IMR-90 (cell line): ENCODE data around the gene KRT39. TPM values are rescaled to one million over a fixed set of nuclear protein-coding genes. Genes with fewer than 3 reads are reported as not detected.

Experiments
- ATAC-seq: fragments of 200-7000 bp; cut with Tn5 transposase; 2 replicates; pipeline ENCODE4 v1.9.1; 2020; ENCODE audit warnings: low read depth, mild to moderate bottlenecking, moderate library complexity
- BruUV-seq: library from RNA; stranded (reverse); fragments of 400-500 nt; replicated peaks from 2 replicates; lab custom pipeline; 2021; lab: Mats Ljungman, UMichigan
- CTCF ChIA-PET: fragments of 300-600 bp; formaldehyde crosslinking; extraction: SDS; loops from one replicate; lab custom pipeline; 2021; ENCODE audit warnings: antibody characterized with exemption; lab: Yijun Ruan, JAX
- POLR2A ChIA-PET: fragments of 300-600 bp; sonication (Branson Sonifier 250); formaldehyde crosslinking; loops from one replicate; lab custom pipeline; 2022; ENCODE audit warnings: antibody characterized with exemption; ENCODE audit not compliant: unreplicated experiment; lab: Charles Lee
- DNase-seq: peaks from one replicate; pipeline ENCODE4 v3.0.0; 2013
- H2AFZ ChIP-seq: replicated peaks from 2 replicates; pipeline ENCODE3; 2013; ENCODE audit warnings: low read length, mild to moderate bottlenecking; ENCODE audit not compliant: poor library complexity
- H2AK5ac ChIP-seq: 2 replicates; pipeline ENCODE4 v1.6.1; 2013; ENCODE audit warnings: low read depth, low read length, inconsistent platforms
- H2AK9ac ChIP-seq: replicated peaks from 2 replicates; pipeline ENCODE3; 2013; ENCODE audit warnings: mild to moderate bottlenecking, low read depth, low read length, moderate library complexity; ENCODE audit not compliant: poor library complexity
- H2BK120ac ChIP-seq: 2 replicates; pipeline ENCODE4 v1.6.1; 2013; ENCODE audit warnings: low read depth, low read length, inconsistent platforms
- H2BK15ac ChIP-seq: 3 replicates; pipeline ENCODE4 v1.6.1; 2013; ENCODE audit warnings: low read depth, low read length, inconsistent platforms
- H2BK20ac ChIP-seq: 2 replicates; pipeline ENCODE4 v1.6.1; 2013; ENCODE audit warnings: low read depth, mild to moderate bottlenecking, inconsistent platforms, low read length, moderate library complexity
- H2BK5ac ChIP-seq: 2 replicates; pipeline ENCODE4 v1.6.1; 2013; ENCODE audit warnings: mild to moderate bottlenecking, low read depth, low read length, inconsistent platforms; ENCODE audit not compliant: poor library complexity, severe bottlenecking
- H3K14ac ChIP-seq: replicated peaks from 2 replicates; pipeline ENCODE4 v1.6.1; 2013; ENCODE audit warnings: low read depth, low read length, inconsistent platforms
- H3K18ac ChIP-seq: 2 replicates; pipeline ENCODE4 v1.6.1; 2013; ENCODE audit warnings: low read depth, low read length, control low read depth
- H3K23ac ChIP-seq: 2 replicates; pipeline ENCODE4 v1.6.1; 2013; ENCODE audit warnings: low read depth, low read length, inconsistent platforms
- H3K27ac ChIP-seq: 2 replicates; pipeline ENCODE4 v1.5.1; 2013; ENCODE audit warnings: mild to moderate bottlenecking, control low read depth, low read length; ENCODE audit not compliant: insufficient read depth
- H3K27me3 ChIP-seq: 2 replicates; pipeline ENCODE4 v1.6.1; 2013; ENCODE audit warnings: low read length; ENCODE audit not compliant: control insufficient read depth, insufficient read depth
- H3K36me3 ChIP-seq: 2 replicates; pipeline ENCODE4 v1.6.1; 2013; ENCODE audit warnings: low read length, mixed read lengths; ENCODE audit not compliant: control insufficient read depth, insufficient read depth
- H3K4ac ChIP-seq: 2 replicates; pipeline ENCODE4 v1.6.1; 2013; ENCODE audit warnings: low read depth, low read length, inconsistent platforms
- H3K4me1 ChIP-seq: 2 replicates; pipeline ENCODE4 v1.6.1; 2013; ENCODE audit warnings: low read length, mixed read lengths; ENCODE audit not compliant: control insufficient read depth, insufficient read depth
- H3K4me2 ChIP-seq: 2 replicates; pipeline ENCODE4 v1.6.1; 2013; ENCODE audit warnings: low read depth, mild to moderate bottlenecking, control low read depth, low read length, moderate library complexity
- H3K4me3 ChIP-seq: 2 replicates; pipeline ENCODE4 v1.5.1; 2013; ENCODE audit warnings: low read depth, mild to moderate bottlenecking, control low read depth, low read length, moderate library complexity; ENCODE audit not compliant: insufficient read depth
- H3K56ac ChIP-seq: 2 replicates; pipeline ENCODE4 v1.6.1; 2013; ENCODE audit warnings: low read length, inconsistent platforms; ENCODE audit not compliant: insufficient read depth; ENCODE audit errors: extremely low read depth
- H3K79me1 ChIP-seq, 2 experiments: 2 replicates each; pipeline ENCODE4 v1.6.1; 2013; ENCODE audit warnings: low read length in 2 of 2, inconsistent platforms in 1 of 2, low read depth in 1 of 2
- H3K9ac ChIP-seq: 2 replicates; pipeline ENCODE4 v1.6.1; 2013; ENCODE audit warnings: low read depth, low read length, control low read depth
- H3K9me1 ChIP-seq: 2 replicates; pipeline ENCODE4 v1.6.1; 2013; ENCODE audit warnings: low read length, inconsistent platforms; ENCODE audit not compliant: insufficient read depth
- H3K9me3 ChIP-seq: 2 replicates; pipeline ENCODE4 v1.6.1; 2013; ENCODE audit warnings: low read length; ENCODE audit not compliant: control insufficient read depth, insufficient read depth
- H4K20me1 ChIP-seq: 2 replicates; pipeline ENCODE4 v1.6.1; 2013; ENCODE audit warnings: low read length, inconsistent platforms; ENCODE audit not compliant: insufficient read depth
- H4K5ac ChIP-seq: 2 replicates; pipeline ENCODE4 v1.6.1; 2013; ENCODE audit warnings: mild to moderate bottlenecking, low read depth, low read length, control low read depth
- H4K8ac ChIP-seq, 2 experiments: 2 replicates each; pipeline ENCODE4 v1.6.1; 2013; ENCODE audit warnings: low read depth in 2 of 2, low read length in 2 of 2, control low read depth in 1 of 2, inconsistent platforms in 1 of 2
- H4K91ac ChIP-seq: 2 replicates; pipeline ENCODE4 v1.6.1; 2013; ENCODE audit warnings: low read depth, low read length, inconsistent platforms; ENCODE audit not compliant: insufficient read depth
- BHLHE40 ChIP-seq: fragments of 150-350 bp; IDR thresholded peaks from 2 replicates; pipeline ENCODE4 v1.6.1; 2016; ENCODE audit warnings: mild to moderate bottlenecking, low read depth, low read length
- CEBPB ChIP-seq: IDR thresholded peaks from 2 replicates; pipeline ENCODE4 v1.6.1; 2012; ENCODE audit warnings: low read depth, low read length, improper control_type of control experiment
- CHD1 ChIP-seq: IDR thresholded peaks from 2 replicates; pipeline ENCODE4 v1.6.1; 2012; ENCODE audit warnings: low read depth, low read length, improper control_type of control experiment
- ELK1 ChIP-seq: fragments of 150-350 bp; IDR thresholded peaks from 2 replicates; pipeline ENCODE4 v1.6.1; 2016; ENCODE audit warnings: low read depth, mild to moderate bottlenecking, low read length, moderate library complexity, borderline replicate concordance
- FOS ChIP-seq: fragments of 150-350 bp; IDR thresholded peaks from 2 replicates; pipeline ENCODE4 v1.6.1; 2016; ENCODE audit warnings: low read depth, low read length
- MAFK ChIP-seq: IDR thresholded peaks from 2 replicates; pipeline ENCODE4 v1.6.1; 2012; ENCODE audit warnings: low read depth, low read length, improper control_type of control experiment
- MAZ ChIP-seq: IDR thresholded peaks from 2 replicates; pipeline ENCODE4 v1.6.1; 2012; ENCODE audit warnings: low read depth, mild to moderate bottlenecking, low read length, improper control_type of control experiment, moderate library complexity, borderline replicate concordance
- MXI1 ChIP-seq: IDR thresholded peaks from 2 replicates; pipeline ENCODE4 v1.6.1; 2012; ENCODE audit warnings: low read depth, mild to moderate bottlenecking, low read length, moderate library complexity, borderline replicate concordance
- NFE2L2 ChIP-seq: fragments of 150-350 bp; IDR thresholded peaks from 2 replicates; pipeline ENCODE4 v1.6.1; 2016; ENCODE audit warnings: low read depth, mild to moderate bottlenecking, low read length
- POLR2A ChIP-seq: IDR thresholded peaks from 2 replicates; pipeline ENCODE4 v1.6.1; 2012; ENCODE audit warnings: mild to moderate bottlenecking, low read depth, low read length
- RAD21 ChIP-seq: IDR thresholded peaks from 2 replicates; pipeline ENCODE4 v1.6.1; 2012; ENCODE audit warnings: low read length, improper control_type of control experiment
- RCOR1 ChIP-seq: IDR thresholded peaks from 2 replicates; pipeline ENCODE4 v1.6.1; 2012; ENCODE audit warnings: mild to moderate bottlenecking, low read length, improper control_type of control experiment; ENCODE audit not compliant: insufficient replicate concordance
- RFX5 ChIP-seq: IDR thresholded peaks from 2 replicates; pipeline ENCODE4 v1.8.0; 2012; ENCODE audit warnings: low read depth, mild to moderate bottlenecking, low read length, moderate library complexity
- SMC3 ChIP-seq: fragments of 150-350 bp; IDR thresholded peaks from 2 replicates; pipeline ENCODE4 v1.6.1; 2016; ENCODE audit warnings: low read depth, mild to moderate bottlenecking, antibody characterized with exemption, low read length, moderate library complexity
- USF2 ChIP-seq: fragments of 150-350 bp; IDR thresholded peaks from 2 replicates; pipeline ENCODE4 v1.6.1; 2017; ENCODE audit warnings: mild to moderate bottlenecking, antibody characterized with exemption, low read length, low read depth
- WGBS, 2 experiments: methylation state at CpG; one replicate each; pipeline versions ENCODE4 v1.1.5 to v1.1.7; 2013; ENCODE audit warnings: missing lambda C conversion rate in 2 of 2; ENCODE audit not compliant: insufficient read length in 1 of 2; ENCODE audit errors: extremely low coverage in 2 of 2; 5-methylcytosine and 5-hydroxymethylcytosine counted together
- dilution Hi-C: fragments of 300-500 bp; cut with HindIII; formaldehyde crosslinking; loops from one replicate; pipeline ENCODE4 v1.14.3; 2018; ENCODE audit warnings: low sequenced_read_pairs; ENCODE audit not compliant: unreplicated experiment
- in situ Hi-C: fragments of 300-500 bp; cut with MboI; formaldehyde crosslinking; loops from 3 replicates; pipeline ENCODE4 v1.14.3; 2019; ENCODE audit warnings: low sequenced_read_pairs, inconsistent platforms, mixed read lengths
- intact Hi-C: fragments of 100-400 bp; cut with micrococcal nuclease; formaldehyde crosslinking; loops from 2 replicates; pipeline ENCODE4 v1.10.0; 2022
- polyA plus RNA-seq, 3 experiments: library from polyadenylated mRNA; depleted of rRNA; stranded (reverse); fragments of >200 nt; gene quantifications; 2 replicates each; pipeline ENCODE4 v1.2.3, GENCODE V29; 2012; ENCODE audit warnings: low replicate concordance in 1 of 3
- total RNA-seq: library from RNA; depleted of rRNA; stranded (reverse); fragments of >200 nt; gene quantifications from 2 replicates; pipeline ENCODE4 v1.2.3, GENCODE V29; 2012
- TF ChIP-seq, protein P1 (sequence below): conservative IDR thresholded peaks from 2 replicates; pipeline ENCODE4 v1.5.1; 2012; ENCODE audit warnings: mild to moderate bottlenecking, low read depth, low read length, improper control_type of control experiment

The KRT39 gene
- total and polyA plus RNA-seq, 2 of the 4 experiments (the other 2 are of a cell fraction): 0.15 TPM; not detected in 1

- Histone ChIP-seq H3K18ac (no peak overlapping the region), H2BK5ac (no peak overlapping the region), H3K4me3 (no peak overlapping the region), H2AFZ (no peak overlapping the region), H2BK20ac (no peak overlapping the region), H2AK9ac (no peak overlapping the region), H3K36me3 (no peaks in the 10 kb centered on the region), H3K27me3 (no peaks in the 10 kb centered on the region), H3K23ac (no peak overlapping the region), H4K91ac (no peak overlapping the region), H2BK15ac (no peak overlapping the region), H2BK120ac (no peak overlapping the region), H3K14ac (no peak overlapping the region), H3K79me1 (no peaks in the 10 kb centered on the region), H3K56ac (no peak overlapping the region), H3K9me3 (no peaks in the 10 kb centered on the region), H4K5ac (no peak overlapping the region), H2AK5ac (peak overlapping the region; percentile 7; the same call in 1 of the 2 replicates), H3K4me2 (no peak overlapping the region), H3K9ac (no peak overlapping the region), H4K8ac (no peak overlapping the region), H3K4ac (no peak overlapping the region), H3K27ac (no peak overlapping the region), H3K9me1 (no peaks in the 10 kb centered on the region), H3K4me1 (no peaks in the 10 kb centered on the region; the same call in 1 of the 2 replicates), H4K20me1 (no peaks in the 10 kb centered on the region)
- TF ChIP-seq BHLHE40: no peak
- TF ChIP-seq RCOR1: no peak
- no peak for TF ChIP-seq MXI1
- TF ChIP-seq, protein P1, sequence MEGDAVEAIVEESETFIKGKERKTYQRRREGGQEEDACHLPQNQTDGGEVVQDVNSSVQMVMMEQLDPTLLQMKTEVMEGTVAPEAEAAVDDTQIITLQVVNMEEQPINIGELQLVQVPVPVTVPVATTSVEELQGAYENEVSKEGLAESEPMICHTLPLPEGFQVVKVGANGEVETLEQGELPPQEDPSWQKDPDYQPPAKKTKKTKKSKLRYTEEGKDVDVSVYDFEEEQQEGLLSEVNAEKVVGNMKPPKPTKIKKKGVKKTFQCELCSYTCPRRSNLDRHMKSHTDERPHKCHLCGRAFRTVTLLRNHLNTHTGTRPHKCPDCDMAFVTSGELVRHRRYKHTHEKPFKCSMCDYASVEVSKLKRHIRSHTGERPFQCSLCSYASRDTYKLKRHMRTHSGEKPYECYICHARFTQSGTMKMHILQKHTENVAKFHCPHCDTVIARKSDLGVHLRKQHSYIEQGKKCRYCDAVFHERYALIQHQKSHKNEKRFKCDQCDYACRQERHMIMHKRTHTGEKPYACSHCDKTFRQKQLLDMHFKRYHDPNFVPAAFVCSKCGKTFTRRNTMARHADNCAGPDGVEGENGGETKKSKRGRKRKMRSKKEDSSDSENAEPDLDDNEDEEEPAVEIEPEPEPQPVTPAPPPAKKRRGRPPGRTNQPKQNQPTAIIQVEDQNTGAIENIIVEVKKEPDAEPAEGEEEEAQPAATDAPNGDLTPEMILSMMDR: no peak
- no peak for TF ChIP-seq POLR2A
- no peak for TF ChIP-seq ELK1
- no peak for TF ChIP-seq MAZ
- no peak for TF ChIP-seq MAFK
- TF ChIP-seq CEBPB: no peak
- no peak for TF ChIP-seq FOS
- no peak for TF ChIP-seq SMC3
- TF ChIP-seq CHD1: no peak
- no peak for TF ChIP-seq RFX5
- TF ChIP-seq USF2: no peak
- no peak for TF ChIP-seq NFE2L2
- TF ChIP-seq RAD21: no peak
- dilution Hi-C loops (no loop called here), intact Hi-C loops (no loop called here), in situ Hi-C loops (no loop called here)
- ATAC-seq (no peak), DNase-seq (no peak)
- 96% methylated on average over 3 of the region's 6 CpGs; no CpG with 5 or more reads in 1 of the 2 experiments for WGBS, 2 experiments
- ChIA-PET CTCF (interaction anchor here (0.7 kb wide), 1 partner anchor 29 kb away, joined by 3 read pairs; no protein-coding TSS in a partner anchor), POLR2A (no interaction called here)
- BruUV-seq: no TSS peak
These were observed 21.3 kb downstream of the KRT39 start for GRCh38 chr17:40945414-40945813.
